MM.1S (cell line): ENCODE measurements around the gene NRXN3.

Experiments used
- EZH2 ChIP-seq: fragments of 300-600 bp; sonication (generic); optimal IDR thresholded peaks from 2 replicates; pipeline ENCODE3; 2017; ENCODE audit warnings: low read depth, mild to moderate bottlenecking, antibody characterized with exemption, low read length, mixed read lengths
- EZH2phosphoT487 ChIP-seq: fragments of 300-600 bp; sonication (generic); IDR thresholded peaks from 2 replicates; pipeline ENCODE4 v1.6.1; 2018; ENCODE audit warnings: antibody characterized with exemption, low read length
- TF ChIP-seq, protein P1 (sequence below): fragments of 300-600 bp; sonication (generic); IDR thresholded peaks from 2 replicates; pipeline ENCODE4 v1.5.1; 2016; ENCODE audit warnings: antibody characterized with exemption, low read length, mixed read lengths

DNA sequence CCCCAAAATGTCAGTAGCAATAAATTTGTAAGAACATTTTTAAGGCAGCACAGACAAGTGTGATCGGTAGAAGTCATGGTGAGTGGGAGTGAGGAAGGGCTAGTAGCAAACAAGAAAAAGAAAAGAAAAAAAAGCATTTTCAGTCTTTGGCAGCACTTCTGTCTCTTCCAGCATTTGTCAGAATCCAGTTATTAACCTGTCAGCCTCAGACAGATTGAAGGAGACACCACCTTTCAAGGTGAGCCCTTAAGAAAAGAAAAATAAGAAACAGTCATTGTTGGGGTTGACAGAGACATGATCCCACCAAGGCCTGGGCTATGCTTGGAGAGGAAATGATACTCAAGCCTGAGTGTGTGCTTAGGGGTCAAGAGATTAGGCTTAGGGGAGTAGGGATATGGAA is 947.4 kb downstream of the NRXN3 start:
- TF ChIP-seq, protein P1, sequence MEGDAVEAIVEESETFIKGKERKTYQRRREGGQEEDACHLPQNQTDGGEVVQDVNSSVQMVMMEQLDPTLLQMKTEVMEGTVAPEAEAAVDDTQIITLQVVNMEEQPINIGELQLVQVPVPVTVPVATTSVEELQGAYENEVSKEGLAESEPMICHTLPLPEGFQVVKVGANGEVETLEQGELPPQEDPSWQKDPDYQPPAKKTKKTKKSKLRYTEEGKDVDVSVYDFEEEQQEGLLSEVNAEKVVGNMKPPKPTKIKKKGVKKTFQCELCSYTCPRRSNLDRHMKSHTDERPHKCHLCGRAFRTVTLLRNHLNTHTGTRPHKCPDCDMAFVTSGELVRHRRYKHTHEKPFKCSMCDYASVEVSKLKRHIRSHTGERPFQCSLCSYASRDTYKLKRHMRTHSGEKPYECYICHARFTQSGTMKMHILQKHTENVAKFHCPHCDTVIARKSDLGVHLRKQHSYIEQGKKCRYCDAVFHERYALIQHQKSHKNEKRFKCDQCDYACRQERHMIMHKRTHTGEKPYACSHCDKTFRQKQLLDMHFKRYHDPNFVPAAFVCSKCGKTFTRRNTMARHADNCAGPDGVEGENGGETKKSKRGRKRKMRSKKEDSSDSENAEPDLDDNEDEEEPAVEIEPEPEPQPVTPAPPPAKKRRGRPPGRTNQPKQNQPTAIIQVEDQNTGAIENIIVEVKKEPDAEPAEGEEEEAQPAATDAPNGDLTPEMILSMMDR: no peak
- TF ChIP-seq EZH2phosphoT487 (no peak), EZH2 (no peak)
